ENCODE results near the gene UBALD1. TPM values are rescaled to one million over a fixed set of nuclear protein-coding genes. Genes with fewer than 3 reads are reported as not detected.
A peak's percentile ranks its signal among the peaks of the same experiment; 100 is the strongest.
"Not testable (repeated sequence)": the region's sequence is repeated elsewhere in the genome, so short reads cannot be mapped to it uniquely, and the experiment has no call there.

UBALD1 gene
- total RNA-seq, 1 experiment from 2014 or later = 21.4 TPM

DNA sequence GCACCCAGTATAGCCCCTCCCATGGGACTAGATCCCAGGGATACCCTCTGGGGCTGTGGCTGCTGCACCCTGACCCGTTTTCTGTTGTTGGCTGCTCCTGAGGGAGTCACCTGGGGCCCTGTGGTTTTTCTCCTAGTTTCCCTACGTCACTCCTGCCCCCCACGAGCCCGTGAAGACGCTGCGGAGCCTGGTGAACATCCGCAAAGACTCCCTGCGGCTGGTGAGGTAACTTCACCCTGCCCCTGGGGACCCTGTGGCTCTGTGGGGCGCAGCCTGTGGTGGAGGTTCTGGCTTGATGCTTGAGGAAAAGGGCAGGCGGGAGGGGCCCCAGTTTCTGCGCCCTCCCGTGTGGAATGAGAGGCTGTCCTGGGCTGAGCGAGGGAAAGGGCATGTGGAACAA lies 37.1 kb upstream of the UBALD1 start:
- Histone ChIP-seq H3K4me3 (ENCODE audit: insufficient read depth, low read depth, low read length) (no peak overlapping the region), H3K27me3 (ENCODE audit: control insufficient read depth, insufficient read depth, low read length) (no peaks in the 10 kb centered on the region), H3K36me3 (replicated peaks; ENCODE audit: control insufficient read depth, insufficient read depth, low read length) (peaks cover 5% of the 10 kb centered on the region)
- DNase-seq = no peak

DNA sequence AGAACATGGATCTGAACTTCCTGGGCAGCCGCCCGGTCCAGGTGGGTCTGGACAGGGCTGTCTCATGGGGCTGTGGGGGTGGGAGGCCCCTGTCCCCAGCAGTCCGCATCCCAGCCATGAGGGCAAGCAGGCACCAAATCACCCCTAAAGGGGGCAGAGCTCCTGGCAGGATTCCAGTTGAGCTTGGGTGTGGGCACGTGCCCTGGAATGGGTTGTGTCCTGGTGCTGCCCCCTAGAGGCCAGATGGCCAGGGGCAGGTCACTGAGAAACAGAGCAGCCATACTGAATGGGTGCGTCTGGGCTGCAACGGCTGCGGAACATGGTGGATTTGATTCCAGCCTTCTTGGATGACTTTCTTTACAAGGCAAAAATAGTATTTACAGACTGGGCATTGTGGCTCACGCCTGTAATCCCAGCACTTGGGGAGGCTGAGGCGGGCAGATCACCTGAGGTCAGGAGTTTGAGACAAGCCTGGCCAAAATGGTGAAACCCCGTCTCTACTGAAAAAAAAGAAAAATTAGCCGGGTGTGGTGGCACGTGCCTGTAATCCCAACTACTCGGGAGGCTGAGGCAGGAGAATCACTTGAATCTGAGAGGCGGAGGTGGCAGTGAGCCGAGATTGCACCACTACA lies 35.9 kb upstream of the UBALD1 start:
- not testable (repeated sequence) for H3K4me3 ChIP-seq (ENCODE audit: insufficient read depth, low read depth, low read length); H3K27me3 ChIP-seq (ENCODE audit: control insufficient read depth, insufficient read depth, low read length); H3K36me3 ChIP-seq (replicated peaks; ENCODE audit: control insufficient read depth, insufficient read depth, low read length)
- DNase-seq = peak; percentile 98

DNA sequence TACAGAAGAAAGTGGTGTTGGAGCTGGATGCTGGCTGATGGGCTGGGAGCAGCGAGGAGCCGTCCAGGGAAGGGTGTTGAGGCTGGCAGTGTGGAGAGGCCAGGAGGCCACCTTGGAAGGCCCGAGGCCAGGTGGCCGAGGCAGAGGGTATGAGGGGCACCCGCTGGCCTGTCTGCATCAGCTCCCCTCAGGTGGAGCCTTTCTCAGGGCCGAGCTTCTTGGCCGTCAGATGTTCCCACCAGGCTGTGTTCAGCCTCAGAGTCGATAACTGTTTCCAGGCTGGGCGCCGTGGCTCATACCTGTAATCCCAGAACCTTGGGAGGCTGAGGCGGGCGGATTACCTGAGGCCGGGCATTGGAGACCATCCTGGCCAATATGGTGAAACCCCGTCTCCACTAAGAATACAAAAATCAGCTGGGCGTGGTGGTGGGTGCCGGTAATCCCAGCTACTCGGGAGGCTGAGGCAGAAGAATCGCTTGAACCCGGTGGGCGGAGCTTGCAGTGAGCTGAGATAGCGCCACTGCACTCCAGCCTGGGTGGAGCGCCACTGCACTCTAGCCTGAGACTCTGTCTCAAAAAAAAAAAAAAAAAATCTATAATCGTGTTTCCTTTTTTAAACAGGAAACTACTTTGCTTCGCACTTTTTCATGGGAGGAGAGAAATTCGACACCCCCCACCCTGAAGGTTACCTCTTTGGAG lies 35.2 kb upstream of the UBALD1 start:
- Histone ChIP-seq H3K4me3 (ENCODE audit: insufficient read depth, low read depth, low read length) (no peak overlapping the region), H3K27me3 (ENCODE audit: control insufficient read depth, insufficient read depth, low read length) (no peaks in the 10 kb centered on the region), H3K36me3 (replicated peaks; ENCODE audit: control insufficient read depth, insufficient read depth, low read length) (peaks cover 3% of the 10 kb centered on the region)
- DNase-seq = no peak

DNA sequence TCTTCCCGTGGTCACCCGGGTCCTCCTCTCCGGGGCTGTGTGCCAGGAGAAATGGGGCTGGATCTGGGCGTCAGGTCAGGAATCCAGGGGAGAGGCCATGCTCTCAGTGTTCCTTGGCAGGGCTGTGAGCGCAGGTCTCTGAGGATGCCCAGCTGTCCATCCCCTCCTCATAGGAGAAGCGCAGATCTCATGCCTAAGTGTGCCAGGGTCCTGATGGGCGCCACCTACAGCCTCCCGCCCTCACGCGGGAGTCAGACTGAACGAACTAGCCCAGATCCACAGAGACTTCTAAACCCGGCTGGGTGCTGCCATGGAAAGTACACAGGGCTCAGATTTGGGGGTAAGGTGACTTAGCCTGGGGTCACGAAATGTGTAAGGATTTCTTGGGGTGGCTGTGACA lies 34.2 kb upstream of the UBALD1 start:
- no peak for DNase-seq
- Histone ChIP-seq H3K4me3 (ENCODE audit: insufficient read depth, low read depth, low read length) (no peak overlapping the region), H3K36me3 (replicated peaks; ENCODE audit: control insufficient read depth, insufficient read depth, low read length) (peaks cover 2% of the 10 kb centered on the region), H3K27me3 (ENCODE audit: control insufficient read depth, insufficient read depth, low read length) (no peaks in the 10 kb centered on the region)

DNA sequence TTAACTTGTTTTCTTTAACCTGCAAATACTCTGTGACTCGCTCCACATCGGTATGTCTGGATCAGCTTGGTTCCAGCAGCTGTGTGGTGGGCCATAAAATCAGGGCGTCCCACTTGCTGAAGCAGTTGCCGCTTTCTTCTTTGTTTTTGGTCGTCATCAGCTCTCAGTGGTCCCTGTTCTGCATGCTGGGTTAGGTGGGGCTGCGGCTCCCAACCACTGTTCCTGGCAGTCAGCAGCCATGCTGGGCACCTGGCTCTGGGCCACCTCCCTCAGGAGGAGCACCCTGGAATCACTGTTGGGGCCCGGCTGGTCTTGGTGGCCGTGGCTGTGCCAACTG lies 32.9 kb upstream of the UBALD1 start:
- Histone ChIP-seq H3K36me3 (replicated peaks; ENCODE audit: control insufficient read depth, insufficient read depth, low read length) (no peaks in the 10 kb centered on the region; the same call in 1 of the 2 replicates), H3K27me3 (ENCODE audit: control insufficient read depth, insufficient read depth, low read length) (no peaks in the 10 kb centered on the region), H3K4me3 (ENCODE audit: insufficient read depth, low read depth, low read length) (no peak overlapping the region)
- no peak for DNase-seq

DNA sequence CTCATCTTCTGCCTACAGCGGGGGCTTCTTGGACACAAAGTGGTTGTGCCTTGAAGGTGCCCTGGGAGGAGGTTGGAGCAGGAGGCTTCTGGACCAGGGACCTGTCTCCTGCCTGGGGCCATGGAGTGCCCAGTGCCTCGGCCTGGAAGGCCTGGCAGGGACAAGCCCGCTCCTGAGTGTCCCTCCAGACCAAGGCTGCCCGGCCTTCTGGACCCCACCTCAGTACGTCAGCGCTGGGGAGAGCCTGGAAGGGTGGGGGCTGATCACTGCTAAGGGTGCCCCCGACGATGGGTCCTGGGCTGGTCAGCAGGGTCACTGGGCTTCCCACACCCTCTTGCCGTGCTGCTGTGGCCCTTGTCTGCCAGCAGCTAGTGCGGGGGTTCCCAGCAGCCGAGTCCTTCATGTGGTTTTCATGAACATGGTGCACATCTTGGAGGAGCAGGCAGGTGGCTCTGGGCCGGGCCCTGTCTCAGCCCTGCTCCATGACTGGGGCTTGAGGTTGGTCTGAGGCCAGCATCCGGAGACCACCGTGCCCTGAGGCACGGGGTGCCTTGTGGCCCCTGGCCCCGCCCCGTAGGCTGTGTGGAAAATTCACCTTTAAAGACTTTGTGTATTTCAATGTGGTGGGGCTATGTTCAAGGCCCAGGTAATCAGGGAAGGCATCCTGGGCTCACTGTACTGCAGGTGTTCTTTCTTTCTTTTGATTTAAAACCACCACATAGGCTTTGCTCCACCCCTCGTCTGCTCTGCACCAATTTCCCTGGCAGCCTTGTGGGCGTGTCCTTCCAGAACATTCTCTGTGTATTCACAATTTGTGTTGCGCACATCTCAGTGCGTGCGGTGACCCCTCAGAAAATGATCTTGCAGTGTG lies 32.3 kb upstream of the UBALD1 start:
- no peak overlapping the region for H3K4me3 ChIP-seq (ENCODE audit: insufficient read depth, low read depth, low read length)
- no peak for DNase-seq
- H3K36me3 ChIP-seq (replicated peaks; ENCODE audit: control insufficient read depth, insufficient read depth, low read length) = no peaks in the 10 kb centered on the region; the same call in 1 of the 2 replicates
- H3K27me3 ChIP-seq (ENCODE audit: control insufficient read depth, insufficient read depth, low read length) = no peaks in the 10 kb centered on the region

DNA sequence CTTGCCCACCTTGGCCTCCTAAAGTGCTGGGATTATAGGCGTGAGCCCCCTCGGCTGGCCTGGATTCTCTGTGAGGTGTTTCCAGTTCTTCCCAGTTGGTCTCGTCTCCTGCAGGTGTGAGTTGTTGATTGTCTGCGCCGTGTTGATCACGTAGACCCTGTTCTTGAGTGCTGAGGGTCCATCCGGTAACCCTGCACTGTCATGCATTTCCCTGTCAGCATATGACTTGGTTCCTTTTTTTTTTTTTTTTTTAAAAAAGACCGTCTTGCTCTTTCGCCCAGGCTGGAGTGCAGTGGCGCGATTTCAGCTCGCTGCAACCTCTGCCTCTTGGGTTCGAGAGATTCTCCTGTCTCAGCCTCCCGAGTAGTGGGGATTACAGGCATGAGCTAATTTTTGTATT lies 27.2 kb upstream of the UBALD1 start:
- H3K4me3 ChIP-seq (ENCODE audit: insufficient read depth, low read depth, low read length) = no peak overlapping the region

DNA sequence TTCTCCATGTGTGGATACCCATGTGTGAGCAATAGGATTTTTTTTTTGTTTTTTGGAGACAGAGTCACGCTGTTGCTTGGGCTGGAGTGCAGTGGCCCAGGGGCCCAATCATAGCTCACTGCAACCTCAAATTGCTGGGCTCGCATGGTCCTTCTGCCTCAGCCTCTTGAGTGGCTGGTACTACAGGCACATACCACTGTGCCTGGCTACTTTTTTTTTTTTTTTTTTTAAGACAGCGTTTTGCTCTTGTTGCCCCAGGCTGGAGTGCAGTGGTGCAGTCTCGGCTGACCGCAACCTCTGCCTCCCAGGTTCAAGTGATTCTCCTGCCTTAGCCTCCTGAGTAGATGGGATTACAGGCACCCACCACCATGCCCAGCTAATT lies 26.6 kb upstream of the UBALD1 start:
- Histone ChIP-seq H3K4me3 (ENCODE audit: insufficient read depth, low read depth, low read length) (no peak overlapping the region), H3K27me3 (ENCODE audit: control insufficient read depth, insufficient read depth, low read length) (no peaks in the 10 kb centered on the region), H3K36me3 (replicated peaks; ENCODE audit: control insufficient read depth, insufficient read depth, low read length) (no peaks in the 10 kb centered on the region; the same call in 1 of the 2 replicates)
- DNase-seq = no peak

More for the DNA sequence above, 27.2 kb upstream of the UBALD1 start:
- Histone ChIP-seq H3K36me3 (replicated peaks; ENCODE audit: control insufficient read depth, insufficient read depth, low read length) (no peaks in the 10 kb centered on the region; the same call in 1 of the 2 replicates), H3K27me3 (ENCODE audit: control insufficient read depth, insufficient read depth, low read length) (no peaks in the 10 kb centered on the region)
- DNase-seq = no peak

DNA sequence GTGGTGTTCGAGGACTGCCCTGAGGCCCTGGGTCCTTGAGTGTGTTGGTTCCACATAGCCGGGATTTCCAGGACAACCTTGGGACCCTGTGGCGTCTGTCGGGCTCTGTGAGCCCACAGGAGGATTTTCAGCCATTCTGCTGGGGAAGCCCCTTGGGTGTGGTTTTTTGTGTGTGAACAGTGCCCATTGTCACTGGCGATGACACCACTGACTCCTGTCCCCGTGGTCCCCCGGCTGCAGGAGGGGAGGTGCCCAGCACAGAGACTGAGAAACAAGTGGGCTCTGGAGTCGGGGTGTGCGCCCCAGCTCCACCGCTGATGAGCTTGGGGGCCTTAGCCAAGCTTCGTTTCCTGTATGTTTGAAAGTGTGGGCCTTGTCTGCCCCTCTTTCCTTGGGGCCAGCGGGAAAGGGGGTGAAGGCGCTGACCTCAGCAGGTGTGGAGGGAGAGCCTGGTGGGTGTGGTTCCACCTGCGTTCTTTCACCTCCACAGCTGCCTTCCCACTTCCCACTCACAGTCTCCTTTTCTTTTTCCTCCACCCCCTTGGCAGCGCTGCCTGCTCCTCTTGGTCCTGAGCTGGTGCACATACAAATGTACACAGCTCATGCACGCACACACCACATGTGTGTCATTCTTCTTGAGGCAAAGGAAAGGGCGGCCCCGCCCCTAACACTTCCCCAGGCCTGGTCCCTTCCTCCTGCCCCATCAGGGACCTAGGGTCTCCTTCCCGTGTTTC lies 26.1 kb upstream of the UBALD1 start:
- Histone ChIP-seq H3K27me3 (ENCODE audit: control insufficient read depth, insufficient read depth, low read length) (no peaks in the 10 kb centered on the region), H3K36me3 (replicated peaks; ENCODE audit: control insufficient read depth, insufficient read depth, low read length) (no peaks in the 10 kb centered on the region; the same call in 1 of the 2 replicates), H3K4me3 (ENCODE audit: insufficient read depth, low read depth, low read length) (no peak overlapping the region)
- DNase-seq = no peak

DNA sequence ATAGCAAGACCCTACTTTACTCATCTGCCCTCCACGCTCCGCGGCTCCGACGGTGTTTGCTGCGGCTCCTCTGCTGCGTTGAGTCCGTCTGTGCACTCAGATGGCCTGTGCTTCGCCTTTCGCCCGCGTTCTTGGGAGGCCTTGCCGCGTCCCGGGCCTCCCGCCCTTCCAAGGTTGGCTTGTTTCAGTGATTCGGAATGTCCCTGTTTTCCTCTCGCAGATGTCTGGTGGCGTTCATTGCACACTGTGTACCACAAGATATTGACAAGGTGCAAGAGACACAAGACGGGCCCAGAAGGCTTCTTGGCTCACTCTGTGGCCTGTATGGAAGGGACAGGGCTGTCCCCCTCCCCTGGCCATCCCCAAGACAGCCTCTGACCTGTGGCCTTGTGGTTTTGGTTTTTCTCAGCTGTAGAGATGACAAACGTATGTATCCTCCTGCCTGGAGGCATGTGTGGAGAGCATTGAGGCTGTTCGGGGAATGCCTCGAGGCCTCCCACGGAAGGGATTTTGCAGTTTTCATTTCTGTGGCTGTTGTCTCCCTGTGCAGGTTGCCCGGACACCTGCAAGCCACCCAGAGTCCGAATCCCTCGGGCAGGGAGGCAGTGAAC lies 25.3 kb upstream of the UBALD1 start:
- no peak for DNase-seq
- Histone ChIP-seq H3K36me3 (replicated peaks; ENCODE audit: control insufficient read depth, insufficient read depth, low read length) (no peaks in the 10 kb centered on the region; the same call in 1 of the 2 replicates), H3K4me3 (ENCODE audit: insufficient read depth, low read depth, low read length) (no peak overlapping the region)

DNA sequence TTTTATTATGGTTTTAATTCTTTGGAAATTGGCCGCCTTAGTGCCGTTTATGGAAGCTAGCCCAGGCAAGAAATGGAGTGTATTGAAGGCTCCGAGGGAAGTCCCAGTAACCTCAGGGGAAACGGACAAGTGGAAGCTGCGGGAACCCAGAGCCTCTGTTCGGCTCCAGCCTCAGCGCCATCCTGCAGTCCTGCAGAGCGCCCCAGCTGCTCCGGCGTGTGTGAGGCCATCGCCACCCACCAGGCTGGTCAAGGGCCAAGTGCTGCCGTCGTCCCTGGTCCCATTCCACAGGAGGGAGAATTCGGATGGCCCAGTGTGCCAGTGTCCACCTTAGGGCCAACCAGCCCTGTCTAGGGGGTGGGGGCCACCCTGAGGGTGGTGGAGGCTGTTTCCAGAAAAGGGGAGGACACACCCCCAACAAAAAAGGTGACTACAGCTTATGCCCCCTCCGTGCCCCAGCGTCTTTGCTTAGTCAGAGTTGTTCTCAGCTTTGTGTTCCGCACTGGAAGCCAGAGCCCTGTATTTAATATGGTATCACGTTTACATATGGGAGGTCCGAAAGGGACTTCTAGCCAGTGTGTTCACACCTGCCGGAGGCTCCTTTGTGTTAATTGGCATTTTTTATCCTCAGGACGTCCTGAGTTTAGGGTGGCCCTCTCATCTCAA lies 22.9 kb upstream of the UBALD1 start:
- H3K4me3 ChIP-seq (ENCODE audit: insufficient read depth, low read depth, low read length) = no peak overlapping the region
- H3K27me3 ChIP-seq (ENCODE audit: control insufficient read depth, insufficient read depth, low read length) = no peaks in the 10 kb centered on the region
- no peaks in the 10 kb centered on the region; the same call in 1 of the 2 replicates for H3K36me3 ChIP-seq (replicated peaks; ENCODE audit: control insufficient read depth, insufficient read depth, low read length)
- DNase-seq = no peak

More for the DNA sequence above, 25.3 kb upstream of the UBALD1 start:
- no peaks in the 10 kb centered on the region for H3K27me3 ChIP-seq (ENCODE audit: control insufficient read depth, insufficient read depth, low read length)

DNA sequence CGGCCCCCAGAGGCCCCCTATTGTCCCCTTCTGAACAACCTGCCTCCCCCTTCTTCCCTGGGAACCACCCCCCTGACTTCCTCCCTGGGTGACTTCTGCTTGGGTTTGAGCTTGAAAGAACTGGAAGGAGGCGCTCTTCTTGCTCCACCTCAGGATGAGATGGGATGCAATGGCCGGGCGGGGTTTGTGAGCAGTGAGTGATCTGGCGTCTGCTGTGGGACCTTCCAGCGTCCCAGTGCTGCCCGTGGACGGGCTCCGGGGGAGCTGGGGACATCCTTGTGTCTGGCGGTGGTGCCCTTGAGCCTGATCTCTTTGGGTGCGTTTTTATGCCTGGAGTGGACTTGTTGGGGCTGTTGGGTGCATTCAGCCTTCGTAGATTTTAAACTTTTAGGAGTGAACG lies 21.5 kb upstream of the UBALD1 start:
- DNase-seq = no peak
- Histone ChIP-seq H3K36me3 (replicated peaks; ENCODE audit: control insufficient read depth, insufficient read depth, low read length) (no peaks in the 10 kb centered on the region; the same call in 1 of the 2 replicates), H3K4me3 (ENCODE audit: insufficient read depth, low read depth, low read length) (no peak overlapping the region), H3K27me3 (ENCODE audit: control insufficient read depth, insufficient read depth, low read length) (no peaks in the 10 kb centered on the region)

DNA sequence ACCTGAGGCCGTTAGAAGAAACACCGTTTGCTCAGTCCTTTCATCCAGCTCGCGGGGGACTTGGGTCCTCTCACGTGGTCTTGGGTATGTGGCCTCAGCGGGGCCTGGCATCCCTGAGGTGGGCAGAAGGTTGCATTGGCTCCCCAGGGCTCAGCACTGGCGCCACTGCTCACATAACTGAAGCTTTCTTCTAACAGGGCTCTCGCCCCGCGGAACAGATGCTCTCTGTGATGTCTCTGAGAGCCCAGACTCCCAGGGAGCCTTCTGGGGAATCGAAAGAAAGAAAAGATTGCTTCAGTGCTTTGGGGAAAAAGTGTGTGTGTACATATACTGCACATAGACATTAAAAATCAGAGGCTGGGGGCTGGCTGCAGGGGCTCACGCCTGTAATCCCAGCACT lies 20.1 kb upstream of the UBALD1 start:
- no peaks in the 10 kb centered on the region for H3K27me3 ChIP-seq (ENCODE audit: control insufficient read depth, insufficient read depth, low read length)
- H3K4me3 ChIP-seq (ENCODE audit: insufficient read depth, low read depth, low read length) = no peak overlapping the region
- DNase-seq = no peak
- no peaks in the 10 kb centered on the region; the same call in 1 of the 2 replicates for H3K36me3 ChIP-seq (replicated peaks; ENCODE audit: control insufficient read depth, insufficient read depth, low read length)
